Naive thymus-derived CD4-positive, alpha-beta T cell (primary cell): Measurements from ENCODE around the gene ULK3. TPM values are rescaled to one million over a fixed set of nuclear protein-coding genes. Genes with fewer than 3 reads are reported as not detected.

ENCODE experiments used
- ATAC-seq: fragments of 150-1000 bp; cut with Tn5 transposase; 2 replicates; pipeline ENCODE4 v1.10.0; 2021; ENCODE audit warnings: mild to moderate bottlenecking, moderate library complexity
- CTCF ChIA-PET: fragments of 350-600 bp; sonication (Branson Sonifier 250); formaldehyde crosslinking; loops from one replicate; lab custom pipeline; 2021; ENCODE audit warnings: antibody characterized with exemption; lab: Charles Lee
- POLR2A ChIA-PET: fragments of 350-600 bp; sonication (Branson Sonifier 250); formaldehyde crosslinking; loops from one replicate; lab custom pipeline; 2021; ENCODE audit warnings: antibody characterized with exemption, inconsistent platforms; lab: Charles Lee
- DNase-seq, 9 donors: peaks; one replicate each; pipeline versions ENCODE4 v3.0.0 to v3.0.0-alpha.2; 2020 to 2022; ENCODE audit warnings: mixed read lengths in 1 of 9
- H3K27ac ChIP-seq: one replicate; pipeline ENCODE4 v1.7.0; 2013; ENCODE audit warnings: mild to moderate bottlenecking, low read depth, low read length, moderate library complexity
- H3K27me3 ChIP-seq, 2 donors: one replicate each; pipeline ENCODE4 v1.7.0; 2013; ENCODE audit warnings: low read length in 2 of 2, mild to moderate bottlenecking in 2 of 2, moderate library complexity in 2 of 2; ENCODE audit not compliant: control insufficient read depth in 2 of 2, insufficient read depth in 2 of 2
- H3K36me3 ChIP-seq, 3 experiments: 1 replicate in 2 of 3; 2 replicates in 1 of 3; pipeline ENCODE4 v1.7.0; 2013; ENCODE audit warnings: low read length in 3 of 3, mild to moderate bottlenecking in 3 of 3, moderate library complexity in 1 of 3; ENCODE audit not compliant: insufficient read depth in 3 of 3, control insufficient read depth in 2 of 3
- H3K4me1 ChIP-seq, 2 donors: one replicate each; pipeline ENCODE4 v1.7.0; 2013; ENCODE audit warnings: low read length in 2 of 2, mild to moderate bottlenecking in 2 of 2, moderate library complexity in 1 of 2; ENCODE audit not compliant: control insufficient read depth in 2 of 2, insufficient read depth in 2 of 2
- H3K4me3 ChIP-seq: 2 replicates; pipeline ENCODE4 v1.7.0; 2013; ENCODE audit warnings: mild to moderate bottlenecking, low read length
- H3K9me3 ChIP-seq, 3 experiments: 1 replicate in 2 of 3; 2 replicates in 1 of 3; pipeline ENCODE4 v1.7.0; 2013; ENCODE audit warnings: low read length in 3 of 3; ENCODE audit not compliant: control insufficient read depth in 2 of 3
- H3K27ac Mint-ChIP-seq, 9 donors: one replicate each; pipeline ENCODE4 v1.8.0; 2020 to 2022; ENCODE audit warnings: mixed read lengths in 9 of 9, mild to moderate bottlenecking in 8 of 9, moderate library complexity in 5 of 9, inconsistent platforms in 2 of 9
- H3K27me3 Mint-ChIP-seq, 5 donors: one replicate each; pipeline ENCODE4 v1.8.0; 2021 to 2022; ENCODE audit warnings: mixed read lengths in 5 of 5, mild to moderate bottlenecking in 1 of 5
- H3K36me3 Mint-ChIP-seq, 5 donors: one replicate each; pipeline ENCODE4 v1.8.0; 2020 to 2022; ENCODE audit warnings: mixed read lengths in 5 of 5, mild to moderate bottlenecking in 3 of 5, inconsistent platforms in 1 of 5
- H3K4me1 Mint-ChIP-seq, 7 donors: one replicate each; pipeline ENCODE4 v1.8.0; 2020 to 2022; ENCODE audit warnings: mixed read lengths in 7 of 7, mild to moderate bottlenecking in 3 of 7, inconsistent platforms in 1 of 7
- H3K4me3 Mint-ChIP-seq, 10 donors: one replicate each; pipeline ENCODE4 v1.8.0; 2020 to 2022; ENCODE audit warnings: mild to moderate bottlenecking in 10 of 10, mixed read lengths in 10 of 10, moderate library complexity in 6 of 10, inconsistent platforms in 2 of 10
- H3K9me3 Mint-ChIP-seq, 11 donors: one replicate each; pipeline ENCODE4 v1.8.0; 2020 to 2022; ENCODE audit warnings: mixed read lengths in 11 of 11, mild to moderate bottlenecking in 4 of 11, inconsistent platforms in 1 of 11, moderate library complexity in 1 of 11
- intact Hi-C, 2 donors: fragments of 100-400 bp; cut with micrococcal nuclease; formaldehyde crosslinking; loops; one replicate each; pipeline ENCODE4 v1.15.1; 2023
- polyA plus RNA-seq, 2 donors: library from polyadenylated mRNA; unstranded; fragments of 300-500 nt; fragmentation: Illumina TruSeq; gene quantifications; one replicate each; pipeline ENCODE4 v1.2.3, GENCODE V29; 2021
- total RNA-seq, 6 experiments: library from RNA in 5 of 6; stranded (reverse) in 5 of 6; gene quantifications; 1 replicate in 5 of 6; 2 replicates in 1 of 6; pipeline ENCODE4 v1.2.3 and lab custom pipeline; 2021 to 2026

Gene ULK3
- total and polyA plus RNA-seq, 7 experiments from 2014 or later = 15.4 to 106 (median 54.8) TPM

GRCh38 chr15:74823324-74823723 lies 19.6 kb downstream of the ULK3 start:
- peaks cover 13 to 27% (median 21%) of the 10 kb centered on the region in 5 donors for H3K27me3 Mint-ChIP-seq
- POLR2A ChIA-PET = interaction anchor here (0.6 kb wide), 1 partner anchor 22 kb away, joined by 5 read pairs; no protein-coding TSS in a partner anchor
- no peak overlapping the region for H3K4me3 ChIP-seq
- H3K36me3 Mint-ChIP-seq = no peaks in the 10 kb centered on the region
- no peak overlapping the region for H3K27ac ChIP-seq
- no peaks in the 10 kb centered on the region for H3K4me1 ChIP-seq
- intact Hi-C loops = no loop called here
- no peaks in the 10 kb centered on the region for H3K36me3 ChIP-seq
- no peaks in the 10 kb centered on the region for H3K9me3 Mint-ChIP-seq
- peaks cover 0 to 10% (median 4%) of the 10 kb centered on the region in 7 donors for H3K4me1 Mint-ChIP-seq
- H3K27me3 ChIP-seq = peaks cover 0 to 12% of the 10 kb centered on the region in 2 donors
- ATAC-seq (no peak), DNase-seq (no peak)
- H3K27ac Mint-ChIP-seq = no peak overlapping the region
- no peaks in the 10 kb centered on the region for H3K9me3 ChIP-seq
- CTCF ChIA-PET = no interaction called here
- no peak overlapping the region for H3K4me3 Mint-ChIP-seq

DNA sequence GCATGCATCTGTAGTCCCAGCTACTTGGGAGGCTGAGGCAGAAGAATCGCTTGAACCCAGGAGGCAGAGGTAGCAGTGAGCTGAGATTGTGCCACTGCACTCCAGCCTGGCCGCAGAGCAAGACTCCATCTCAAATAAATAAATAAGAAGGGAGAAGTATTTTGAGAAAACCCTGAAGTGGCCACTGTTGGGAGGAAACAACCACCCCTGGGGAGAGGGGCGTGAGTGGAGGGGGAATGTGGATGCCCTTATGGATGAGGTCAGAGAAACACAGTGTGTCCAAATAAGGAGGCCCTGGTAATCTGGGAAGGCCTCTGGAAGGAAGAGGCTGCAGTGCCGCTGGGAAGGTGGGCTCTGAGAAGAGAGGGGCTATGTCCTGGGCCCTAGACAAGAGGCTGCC lies 20.7 kb downstream of the ULK3 start:
- Mint-ChIP-seq H3K4me1 (peaks cover 0 to 13% (median 4%) of the 10 kb centered on the region in 7 donors), H3K4me3 (no peak overlapping the region)
- POLR2A ChIA-PET = interaction anchor here (0.6 kb wide), 1 partner anchor 149 kb away, joined by 4 read pairs; no protein-coding TSS in a partner anchor

DNA sequence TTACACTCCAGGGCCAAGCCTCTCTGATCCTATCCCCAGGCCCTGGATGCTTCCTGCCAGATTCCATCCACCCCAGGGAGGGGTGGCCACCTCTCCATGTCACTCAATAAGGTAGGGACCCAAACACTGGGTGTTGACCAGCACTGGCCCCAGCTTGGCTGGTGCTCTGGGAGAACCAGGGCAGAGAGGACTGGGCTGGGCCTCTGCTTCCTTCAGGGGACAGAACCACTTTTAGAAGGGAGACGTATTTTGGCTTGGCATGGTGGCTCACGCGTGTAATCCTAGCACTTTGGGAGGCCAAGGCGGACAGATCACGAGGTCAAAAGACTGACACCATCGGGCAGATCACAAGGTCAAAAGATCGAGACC lies 21.2 kb downstream of the ULK3 start:
- H3K4me1 ChIP-seq = no peaks in the 10 kb centered on the region
- no peaks in the 10 kb centered on the region for H3K36me3 ChIP-seq
- no peaks in the 10 kb centered on the region for H3K9me3 ChIP-seq
- H3K4me3 Mint-ChIP-seq = no peak overlapping the region
- ChIA-PET POLR2A (interaction anchor here (0.6 kb wide), 1 partner anchor 148 kb away, joined by 4 read pairs; no protein-coding TSS in a partner anchor), CTCF (interaction anchor here (0.6 kb wide), 1 partner anchor 315 kb away, joined by 4 read pairs; no protein-coding TSS in a partner anchor)
- no peaks in the 10 kb centered on the region for H3K9me3 Mint-ChIP-seq
- peaks cover 0 to 2% of the 10 kb centered on the region in 2 donors for H3K27me3 ChIP-seq
- peaks cover 0 to 13% (median 4%) of the 10 kb centered on the region in 7 donors for H3K4me1 Mint-ChIP-seq
- intact Hi-C loops = no loop called here
- no peak overlapping the region for H3K4me3 ChIP-seq
- no peak overlapping the region for H3K27ac Mint-ChIP-seq
- no peak overlapping the region for H3K27ac ChIP-seq
- H3K36me3 Mint-ChIP-seq = no peaks in the 10 kb centered on the region
- DNase-seq (no peak), ATAC-seq (no peak)
- peaks cover 0 to 14% (median 7%) of the 10 kb centered on the region in 5 donors for H3K27me3 Mint-ChIP-seq

More for the DNA sequence above, 20.7 kb downstream of the ULK3 start:
- no peaks in the 10 kb centered on the region for H3K36me3 ChIP-seq
- H3K4me1 ChIP-seq = no peaks in the 10 kb centered on the region
- DNase-seq = no peak
- intact Hi-C loops = no loop called here
- H3K27me3 ChIP-seq = peaks cover 0 to 7% of the 10 kb centered on the region in 2 donors
- H3K27me3 Mint-ChIP-seq = peaks cover 2 to 18% (median 12%) of the 10 kb centered on the region in 5 donors
- no peak overlapping the region for H3K27ac Mint-ChIP-seq
- no peak for ATAC-seq
- H3K36me3 Mint-ChIP-seq = no peaks in the 10 kb centered on the region
- H3K4me3 ChIP-seq = no peak overlapping the region
- H3K9me3 ChIP-seq = no peaks in the 10 kb centered on the region
- H3K9me3 Mint-ChIP-seq = no peaks in the 10 kb centered on the region
- CTCF ChIA-PET = interaction anchor here (0.6 kb wide), 1 partner anchor 315 kb away, joined by 4 read pairs; no protein-coding TSS in a partner anchor
- no peak overlapping the region for H3K27ac ChIP-seq

- no peak overlapping the region for H3K27ac Mint-ChIP-seq
- Histone ChIP-seq H3K27me3 (no peaks in the 10 kb centered on the region), H3K36me3 (no peaks in the 10 kb centered on the region), H3K4me3 (no peak overlapping the region), H3K27ac (no peak overlapping the region), H3K4me1 (no peaks in the 10 kb centered on the region), H3K9me3 (no peaks in the 10 kb centered on the region)
- peak; percentile 39 for ATAC-seq
- no peak overlapping the region for H3K4me3 Mint-ChIP-seq
- no peak for DNase-seq
- H3K9me3 Mint-ChIP-seq = no peaks in the 10 kb centered on the region
- CTCF ChIA-PET = interaction anchor here (0.6 kb wide), 1 partner anchor 314 kb away, joined by 4 read pairs; no protein-coding TSS in a partner anchor
- no peaks in the 10 kb centered on the region for H3K36me3 Mint-ChIP-seq
- peaks cover 0 to 13% (median 4%) of the 10 kb centered on the region in 7 donors for H3K4me1 Mint-ChIP-seq
- intact Hi-C loops = no loop called here
- POLR2A ChIA-PET = no interaction called here
- peaks cover 0 to 10% (median 7%) of the 10 kb centered on the region in 5 donors for H3K27me3 Mint-ChIP-seq
Observed at GRCh38 chr15:74821091-74821789, 21.7 kb downstream of the ULK3 start.

DNA sequence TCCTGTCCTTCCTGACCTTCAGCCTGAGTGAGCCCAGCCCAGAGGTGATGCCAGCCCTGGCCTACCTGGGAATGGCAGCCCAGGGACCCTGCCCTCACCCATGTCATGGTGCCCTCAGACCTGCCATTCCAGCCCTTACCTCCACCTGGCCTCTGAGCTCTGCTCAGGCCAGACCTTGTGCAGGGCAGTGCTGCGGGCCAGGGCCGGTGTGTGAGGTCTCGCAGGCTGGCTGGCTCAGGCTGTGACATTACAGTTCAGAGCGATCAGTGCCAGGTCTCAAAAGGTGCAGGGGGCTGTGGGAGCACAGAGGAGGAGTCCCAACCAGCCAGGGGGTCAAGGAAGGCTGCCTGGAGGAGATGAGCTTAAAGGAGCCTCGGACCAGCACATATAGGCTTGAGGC lies 22.9 kb downstream of the ULK3 start:
- no peaks in the 10 kb centered on the region for H3K4me1 ChIP-seq
- ATAC-seq = no peak
- ChIA-PET CTCF (interaction anchor here (1.5 kb wide), 1 partner anchor 51 kb away, joined by 4 read pairs; no protein-coding TSS in a partner anchor), POLR2A (interaction anchor here (0.6 kb wide), 1 partner anchor 42 kb away, joined by 3 read pairs; no protein-coding TSS in a partner anchor)
- H3K4me1 Mint-ChIP-seq = peaks cover 0 to 17% (median 4%) of the 10 kb centered on the region in 7 donors
- H3K27ac ChIP-seq = no peak overlapping the region
- H3K27me3 Mint-ChIP-seq = peaks cover 0 to 7% (median 5%) of the 10 kb centered on the region in 5 donors
- H3K36me3 ChIP-seq = no peaks in the 10 kb centered on the region
- no peak overlapping the region for H3K4me3 Mint-ChIP-seq
- no peaks in the 10 kb centered on the region for H3K36me3 Mint-ChIP-seq
- no peaks in the 10 kb centered on the region for H3K27me3 ChIP-seq
- no peak overlapping the region for H3K27ac Mint-ChIP-seq
- intact Hi-C loops = no loop called here
- H3K4me3 ChIP-seq = no peak overlapping the region
- no peak for DNase-seq
- H3K9me3 ChIP-seq = no peaks in the 10 kb centered on the region
- H3K9me3 Mint-ChIP-seq = no peaks in the 10 kb centered on the region

DNA sequence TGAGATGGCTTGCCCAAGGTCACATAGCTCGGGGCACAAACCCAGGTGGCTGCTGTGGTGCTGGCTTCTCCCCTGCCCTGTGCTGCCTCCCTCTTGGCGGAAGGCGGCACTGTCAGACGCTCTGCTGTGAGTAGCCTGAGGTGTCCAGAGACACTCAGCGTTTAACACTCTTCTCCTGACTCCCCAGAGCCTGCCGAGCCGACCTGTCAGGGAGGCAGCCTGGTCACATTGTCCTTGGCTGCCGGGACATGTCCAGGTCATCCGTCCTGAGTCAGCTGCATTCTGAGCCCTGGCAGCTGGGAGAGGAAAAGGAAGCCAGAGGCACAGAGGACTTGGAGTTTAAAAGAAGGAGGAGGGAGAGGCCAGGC lies 25.6 kb downstream of the ULK3 start:
- no peak for DNase-seq
- CTCF ChIA-PET = no interaction called here
- H3K4me1 ChIP-seq = no peaks in the 10 kb centered on the region
- intact Hi-C loops = no loop called here
- no peaks in the 10 kb centered on the region for H3K27me3 ChIP-seq
- POLR2A ChIA-PET = no interaction called here
- no peak overlapping the region for H3K4me3 Mint-ChIP-seq
- ATAC-seq = no peak
- H3K36me3 Mint-ChIP-seq = no peaks in the 10 kb centered on the region
- H3K4me1 Mint-ChIP-seq = peaks cover 0 to 17% (median 0%) of the 10 kb centered on the region in 7 donors
- H3K36me3 ChIP-seq = no peaks in the 10 kb centered on the region
- no peaks in the 10 kb centered on the region for H3K9me3 Mint-ChIP-seq
- no peak overlapping the region for H3K4me3 ChIP-seq
- H3K9me3 ChIP-seq = no peaks in the 10 kb centered on the region
- no peak overlapping the region for H3K27ac ChIP-seq
- peaks cover 0 to 3% (median 0%) of the 10 kb centered on the region in 5 donors for H3K27me3 Mint-ChIP-seq
- no peak overlapping the region for H3K27ac Mint-ChIP-seq
